ENCODE data around the gene RPAP3.

GRCh38 chr12:47611906-47612305, 93.9 kb downstream of the RPAP3 start:
- TF ChIP-seq, protein P1, sequence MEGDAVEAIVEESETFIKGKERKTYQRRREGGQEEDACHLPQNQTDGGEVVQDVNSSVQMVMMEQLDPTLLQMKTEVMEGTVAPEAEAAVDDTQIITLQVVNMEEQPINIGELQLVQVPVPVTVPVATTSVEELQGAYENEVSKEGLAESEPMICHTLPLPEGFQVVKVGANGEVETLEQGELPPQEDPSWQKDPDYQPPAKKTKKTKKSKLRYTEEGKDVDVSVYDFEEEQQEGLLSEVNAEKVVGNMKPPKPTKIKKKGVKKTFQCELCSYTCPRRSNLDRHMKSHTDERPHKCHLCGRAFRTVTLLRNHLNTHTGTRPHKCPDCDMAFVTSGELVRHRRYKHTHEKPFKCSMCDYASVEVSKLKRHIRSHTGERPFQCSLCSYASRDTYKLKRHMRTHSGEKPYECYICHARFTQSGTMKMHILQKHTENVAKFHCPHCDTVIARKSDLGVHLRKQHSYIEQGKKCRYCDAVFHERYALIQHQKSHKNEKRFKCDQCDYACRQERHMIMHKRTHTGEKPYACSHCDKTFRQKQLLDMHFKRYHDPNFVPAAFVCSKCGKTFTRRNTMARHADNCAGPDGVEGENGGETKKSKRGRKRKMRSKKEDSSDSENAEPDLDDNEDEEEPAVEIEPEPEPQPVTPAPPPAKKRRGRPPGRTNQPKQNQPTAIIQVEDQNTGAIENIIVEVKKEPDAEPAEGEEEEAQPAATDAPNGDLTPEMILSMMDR (IDR thresholded peaks at IDR 0.05) = no peak
- no peak for TF ChIP-seq POLR2A (IDR thresholded peaks at IDR 0.05)
